GM12878 (cell line): ENCODE measurements around the gene KYAT1. TPM values are rescaled to one million over a fixed set of nuclear protein-coding genes. Genes with fewer than 3 reads are reported as not detected.

Source experiments
- ATAC-seq: fragments of 200-7000 bp; cut with Tn5 transposase; 3 replicates; pipeline ENCODE4 v1.9.1; 2020; ENCODE audit warnings: mild to moderate bottlenecking, moderate library complexity
- BruUV-seq: library from RNA; stranded (reverse); fragments of 400-500 nt; replicated peaks from 2 replicates; lab custom pipeline; 2021; lab: Mats Ljungman, UMichigan
- CTCF ChIA-PET: fragments of 300-600 bp; sonication (Branson Sonifier 250); formaldehyde crosslinking; extraction: SDS; loops from one replicate; lab custom pipeline; 2021; ENCODE audit warnings: inconsistent platforms; lab: Yijun Ruan, JAX
- POLR2A ChIA-PET: fragments of 350-600 bp; formaldehyde crosslinking; extraction: SDS; loops from one replicate; lab custom pipeline; 2021; ENCODE audit warnings: inconsistent platforms; lab: Charles Lee
- RAD21 ChIA-PET: fragments of 300-600 bp; sonication (Branson Sonifier 250); formaldehyde crosslinking; loops from one replicate; lab custom pipeline; 2023; ENCODE audit warnings: antibody characterized with exemption; ENCODE audit not compliant: unreplicated experiment; lab: Charles Lee
- SMC1A ChIA-PET: fragments of 300-600 bp; sonication (Branson Sonifier 250); formaldehyde crosslinking; loops from one replicate; lab custom pipeline; 2023; ENCODE audit not compliant: unreplicated experiment, uncharacterized antibody; lab: Charles Lee
- DNase-seq: peaks from one replicate; pipeline ENCODE4 v3.0.0-alpha.2; 2011; ENCODE audit warnings: low read depth, low spot score
- FAIRE-seq: peaks from 3 replicates; lab custom pipeline; 2011; peaks lifted over from hg19 to GRCh38; lab: Jason Lieb, UNC
- H2AFZ ChIP-seq: 2 replicates; pipeline ENCODE4 v1.6.0; 2011; ENCODE audit warnings: low read depth, low read length, control low read depth; ENCODE audit not compliant: control insufficient read depth
- H3K27ac ChIP-seq: 2 replicates; pipeline ENCODE4 v1.5.1; 2011; ENCODE audit warnings: control low read depth; ENCODE audit not compliant: control insufficient read depth, insufficient read depth
- H3K27me3 ChIP-seq, 2 experiments: replicated peaks in 1 of 2; 2 replicates each; pipeline versions ENCODE4 v1.6.0 to v1.6.1; 2011; ENCODE audit warnings: low read length in 1 of 2; ENCODE audit not compliant: control insufficient read depth in 2 of 2, insufficient read depth in 2 of 2
- H3K36me3 ChIP-seq, 2 experiments: 2 replicates each; pipeline ENCODE4 v1.5.1; 2011; ENCODE audit warnings: low read length in 1 of 2; ENCODE audit not compliant: control insufficient read depth in 2 of 2, insufficient read depth in 2 of 2
- H3K4me1 ChIP-seq: 2 replicates; pipeline ENCODE4 v1.6.1; 2011; ENCODE audit warnings: mild to moderate bottlenecking, low read length, moderate library complexity, mixed read lengths; ENCODE audit not compliant: control insufficient read depth, insufficient read depth
- H3K4me2 ChIP-seq: 2 replicates; pipeline ENCODE4 v1.6.0; 2011; ENCODE audit warnings: control low read depth; ENCODE audit not compliant: control insufficient read depth, insufficient read depth
- H3K4me3 ChIP-seq: fragments of 200-600 bp; sonication (generic); 2 replicates; pipeline ENCODE4 v1.5.1; 2016
- H3K79me2 ChIP-seq: 2 replicates; pipeline ENCODE4 v1.6.0; 2011; ENCODE audit warnings: low read length; ENCODE audit not compliant: control insufficient read depth, insufficient read depth
- H3K9ac ChIP-seq: 2 replicates; pipeline ENCODE4 v1.8.0; 2011; ENCODE audit warnings: low read length, control low read depth, mixed read lengths; ENCODE audit not compliant: control insufficient read depth, insufficient read depth
- H3K9me3 ChIP-seq: replicated peaks from 3 replicates; pipeline ENCODE4 v1.5.1; 2011; ENCODE audit warnings: mild to moderate bottlenecking, low read length; ENCODE audit not compliant: control insufficient read depth, insufficient read depth
- H4K20me1 ChIP-seq: 2 replicates; pipeline ENCODE4 v1.6.0; 2011; ENCODE audit not compliant: control insufficient read depth, insufficient read depth
- MAX ChIP-seq: IDR thresholded peaks from 2 replicates; pipeline ENCODE4 v1.6.1; 2012; ENCODE audit warnings: low read depth, low read length, improper control_type of control experiment
- RAD21 ChIP-seq: IDR thresholded peaks from 2 replicates; pipeline ENCODE4 v1.6.1; 2011; ENCODE audit warnings: mild to moderate bottlenecking, low read depth, low read length, moderate library complexity; ENCODE audit not compliant: insufficient read depth
- RAD51 ChIP-seq: fragments of 450-650 bp; IDR thresholded peaks from 2 replicates; pipeline ENCODE4 v1.6.1; 2016; ENCODE audit warnings: moderate library complexity, mild to moderate bottlenecking, inconsistent platforms
- TCF3 ChIP-seq: IDR thresholded peaks from 2 replicates; pipeline ENCODE4 v1.6.1; 2012; ENCODE audit warnings: low read depth, mild to moderate bottlenecking, low read length, borderline replicate concordance; ENCODE audit not compliant: insufficient read depth
- WGBS: methylation state at CpG from one replicate; pipeline ENCODE4 v1.1.6; 2016; ENCODE audit warnings: low lambda C conversion rate; ENCODE audit not compliant: insufficient replicate concordance, insufficient coverage; ENCODE audit errors: missing lambda C conversion rate; 5-methylcytosine and 5-hydroxymethylcytosine counted together
- in situ Hi-C: fragments of 300-500 bp; cut with MboI; formaldehyde crosslinking; loops from 9 replicates; pipeline ENCODE4 v1.14.3; 2018; ENCODE audit warnings: mixed read lengths
- intact Hi-C: fragments of 100-400 bp; cut with micrococcal nuclease; formaldehyde crosslinking; loops from one replicate; pipeline ENCODE4 v1.14.2; 2022; ENCODE audit not compliant: unreplicated experiment
- polyA plus RNA-seq, 11 experiments: library from polyadenylated mRNA; depleted of rRNA in 4 of 11; unstranded in 6 of 11; stranded (reverse) in 5 of 11; fragments of >200 nt; fragmentation: Nextera tagmentation in 4 of 11; fragmentation: Illumina TruSeq in 1 of 11; extraction: Ambion mirVana in 4 of 11; extraction: Trizol in 1 of 11; gene quantifications; 1 replicate in 1 of 11; 2 replicates in 10 of 11; pipeline versions ENCODE4 v1.2.1 to v1.2.3, GENCODE V29; 2011 to 2016; ENCODE audit warnings: inconsistent platforms in 2 of 11, missing spikeins in 2 of 11, low read depth in 1 of 11
- total RNA-seq, 4 experiments: library from RNA; depleted of rRNA in 3 of 4; stranded (reverse); fragments of >200 nt in 3 of 4; fragmentation: Illumina TruSeq in 1 of 4; extraction: Trizol in 1 of 4; gene quantifications; 2 replicates each; pipeline versions ENCODE4 v1.2.1 to v1.2.3, GENCODE V29; 2013 to 2021
- TF ChIP-seq, protein P1 (sequence below): IDR thresholded peaks from 2 replicates; pipeline ENCODE4 v1.6.1; 2011; ENCODE audit warnings: borderline replicate concordance, low read depth, mild to moderate bottlenecking, moderate library complexity, low read length; ENCODE audit not compliant: insufficient read depth, poor library complexity, severe bottlenecking
- TF ChIP-seq, protein P2 (sequence below): IDR thresholded peaks from 2 replicates; pipeline ENCODE4 v1.6.1; 2011; ENCODE audit warnings: mild to moderate bottlenecking, low read depth, low read length, moderate library complexity; ENCODE audit not compliant: insufficient replicate concordance

KYAT1 gene
- total and polyA plus RNA-seq, 10 of the 15 experiments (the other 5 are each of a cell fraction or from before 2014, with no cell fraction given), result 5.8 to 15.7 (median 11.4) TPM

- no peak overlapping the region for H3K4me2 ChIP-seq
- POLR2A ChIA-PET, result interaction anchor here (0.6 kb wide), 2 partner anchors 11 to 838 kb away, joined by 3 read pairs; no protein-coding TSS in a partner anchor
- SMC1A ChIA-PET, result no interaction called here
Observed at GRCh38 chr9:128891321-128892220, 9.8 kb upstream of the KYAT1 start.

More at GRCh38 chr9:128891321-128892220, 9.8 kb upstream of the KYAT1 start:
- RAD21 ChIA-PET, result no interaction called here
- DNase-seq (no peak), ATAC-seq (no peak), FAIRE-seq (no peak)
- no peaks in the 10 kb centered on the region for H4K20me1 ChIP-seq
- CTCF ChIA-PET, result interaction anchor here (1.4 kb wide), 1 partner anchor 37 kb away, joined by 4 read pairs; no protein-coding TSS in a partner anchor
- in situ Hi-C loops (no loop called here), intact Hi-C loops (no loop called here)
- no peaks in the 10 kb centered on the region for H3K27me3 ChIP-seq
- H3K9ac ChIP-seq, result no peak overlapping the region
- WGBS, result 90% methylated on average over 15 of the region's 15 CpGs
- no peak overlapping the region for H3K27ac ChIP-seq
- H2AFZ ChIP-seq, result no peak overlapping the region
- H3K4me3 ChIP-seq, result no peak overlapping the region
- no peaks in the 10 kb centered on the region for H3K79me2 ChIP-seq
- H3K36me3 ChIP-seq, result peaks cover 3 to 14% of the 10 kb centered on the region in 2 experiments; a peak in 3 of 4 replicates
- no peaks in the 10 kb centered on the region for H3K9me3 ChIP-seq
- no peaks in the 10 kb centered on the region for H3K4me1 ChIP-seq
- BruUV-seq, result no TSS peak
- TF ChIP-seq, protein P1, sequence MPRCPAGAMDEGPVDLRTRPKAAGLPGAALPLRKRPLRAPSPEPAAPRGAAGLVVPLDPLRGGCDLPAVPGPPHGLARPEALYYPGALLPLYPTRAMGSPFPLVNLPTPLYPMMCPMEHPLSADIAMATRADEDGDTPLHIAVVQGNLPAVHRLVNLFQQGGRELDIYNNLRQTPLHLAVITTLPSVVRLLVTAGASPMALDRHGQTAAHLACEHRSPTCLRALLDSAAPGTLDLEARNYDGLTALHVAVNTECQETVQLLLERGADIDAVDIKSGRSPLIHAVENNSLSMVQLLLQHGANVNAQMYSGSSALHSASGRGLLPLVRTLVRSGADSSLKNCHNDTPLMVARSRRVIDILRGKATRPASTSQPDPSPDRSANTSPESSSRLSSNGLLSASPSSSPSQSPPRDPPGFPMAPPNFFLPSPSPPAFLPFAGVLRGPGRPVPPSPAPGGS, result peak; percentile 92
- TF ChIP-seq TCF3 (0 out of 2 replicates have a peak, but pooled peaks have one; percentile 33), RAD21 (no peak), RAD51 (no peak), MAX (no peak)
- TF ChIP-seq, protein P2, sequence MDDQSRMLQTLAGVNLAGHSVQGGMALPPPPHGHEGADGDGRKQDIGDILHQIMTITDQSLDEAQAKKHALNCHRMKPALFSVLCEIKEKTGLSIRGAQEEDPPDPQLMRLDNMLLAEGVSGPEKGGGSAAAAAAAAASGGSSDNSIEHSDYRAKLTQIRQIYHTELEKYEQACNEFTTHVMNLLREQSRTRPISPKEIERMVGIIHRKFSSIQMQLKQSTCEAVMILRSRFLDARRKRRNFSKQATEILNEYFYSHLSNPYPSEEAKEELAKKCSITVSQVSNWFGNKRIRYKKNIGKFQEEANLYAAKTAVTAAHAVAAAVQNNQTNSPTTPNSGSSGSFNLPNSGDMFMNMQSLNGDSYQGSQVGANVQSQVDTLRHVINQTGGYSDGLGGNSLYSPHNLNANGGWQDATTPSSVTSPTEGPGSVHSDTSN, result peak; percentile 28
